NT2/D1 (cell line): ENCODE measurements around the gene CCDC50.

Experiments
- SUZ12 ChIP-seq: IDR thresholded peaks from 2 replicates; pipeline ENCODE4 v1.6.1; 2011; ENCODE audit not compliant: insufficient read length, insufficient read depth; ENCODE audit errors: extremely low read depth
- YY1 ChIP-seq: IDR thresholded peaks from 2 replicates; pipeline ENCODE4 v1.6.1; 2011; ENCODE audit not compliant: insufficient read length, insufficient read depth
- ZNF274 ChIP-seq: IDR thresholded peaks from 2 replicates; pipeline ENCODE4 v1.6.1; 2011; ENCODE audit warnings: mild to moderate bottlenecking, low read depth, low read length

DNA sequence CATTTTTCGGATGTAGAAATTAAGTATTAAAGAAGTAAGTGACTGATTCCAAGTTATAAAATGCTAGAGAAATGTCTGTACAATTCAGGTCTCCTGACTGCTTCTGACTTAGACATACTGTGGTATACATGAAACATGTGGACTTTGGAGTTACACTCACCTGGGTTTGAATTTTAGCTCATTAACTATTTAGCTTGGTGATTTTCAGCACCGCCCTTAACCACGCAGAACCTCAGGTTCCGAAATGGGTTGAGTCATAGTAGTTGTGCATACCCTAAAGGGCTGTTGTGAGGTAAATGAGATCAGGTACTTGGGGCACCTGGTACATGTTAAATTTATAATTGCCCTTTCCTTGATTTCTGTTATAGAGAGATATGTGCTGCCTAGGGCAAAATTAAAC, 34.0 kb downstream of the CCDC50 start:
- TF ChIP-seq ZNF274: no peak
- TF ChIP-seq SUZ12: no peak
- TF ChIP-seq YY1: no peak
